HepG2 (cell line): Measurements from ENCODE around the gene CYTH1. TPM values are rescaled to one million over a fixed set of nuclear protein-coding genes. Genes with fewer than 3 reads are reported as not detected.

Source experiments
- ATAC-seq: fragments of 200-7000 bp; cut with Tn5 transposase; 3 replicates; pipeline ENCODE4 v1.9.1; 2020; ENCODE audit warnings: mild to moderate bottlenecking, moderate library complexity
- BruUV-seq: library from RNA; stranded (reverse); fragments of 400-500 nt; replicated peaks from 2 replicates; lab custom pipeline; 2021; lab: Mats Ljungman, UMichigan
- CTCF ChIA-PET: fragments of 300-600 bp; formaldehyde crosslinking; extraction: SDS; loops from one replicate; lab custom pipeline; 2021; ENCODE audit warnings: low total read pairs, inconsistent platforms, low intra/inter-chr PET ratio; lab: Yijun Ruan, JAX
- POLR2A ChIA-PET: fragments of 350-600 bp; sonication (Branson Sonifier 250); formaldehyde crosslinking; loops from one replicate; lab custom pipeline; 2020; ENCODE audit warnings: antibody characterized with exemption, inconsistent platforms; lab: Yijun Ruan, JAX
- DNase-seq: peaks from one replicate; pipeline ENCODE4 v3.0.0-alpha.2; 2015; ENCODE audit warnings: low spot score
- FAIRE-seq: peaks from 3 replicates; lab custom pipeline; 2011; peaks lifted over from hg19 to GRCh38; lab: Jason Lieb, UNC
- H2AFZ ChIP-seq: one replicate; pipeline ENCODE4 v1.6.1; 2011; ENCODE audit warnings: low read length, inconsistent platforms
- H3K27ac ChIP-seq: fragments of 300-600 bp; 3 replicates; pipeline ENCODE4 v1.8.0; 2011; ENCODE audit warnings: mixed run types, mild to moderate bottlenecking, mixed read lengths, low read length, inconsistent platforms; ENCODE audit not compliant: insufficient read depth; ENCODE audit errors: extremely low read length
- H3K27me3 ChIP-seq, 2 experiments: fragments of 200-600 bp in 1 of 2; 2 replicates in 1 of 2; 3 replicates in 1 of 2; pipeline versions ENCODE4 v1.6.0 to v1.8.0; 2011; ENCODE audit warnings: low read length in 2 of 2, mild to moderate bottlenecking in 2 of 2, moderate library complexity in 2 of 2, inconsistent platforms in 1 of 2; ENCODE audit not compliant: insufficient read depth in 2 of 2, control insufficient read depth in 1 of 2
- H3K36me3 ChIP-seq, 2 experiments: fragments of 200-600 bp in 1 of 2; replicated peaks in 1 of 2; 2 replicates in 1 of 2; 3 replicates in 1 of 2; pipeline versions ENCODE4 v1.5.1 to v1.8.0; 2011; ENCODE audit warnings: low read length in 2 of 2, inconsistent platforms in 1 of 2; ENCODE audit not compliant: insufficient read depth in 2 of 2, control insufficient read depth in 1 of 2
- H3K4me1 ChIP-seq: 2 replicates; pipeline ENCODE4 v1.5.1; 2012; ENCODE audit warnings: low read length, inconsistent platforms; ENCODE audit not compliant: insufficient read depth
- H3K4me2 ChIP-seq: 2 replicates; pipeline ENCODE4 v1.6.0; 2011; ENCODE audit warnings: low read depth, low read length, inconsistent platforms
- H3K4me3 ChIP-seq, 3 experiments: fragments of 200-600 bp in 1 of 3; sonication (generic), shearing (Covaris generic) in 1 of 3; replicated peaks in 1 of 3; 2 replicates each; pipeline ENCODE4 v1.5.1; 2011 to 2016; ENCODE audit warnings: low read length in 3 of 3, inconsistent platforms in 2 of 3, low read depth in 2 of 3, mild to moderate bottlenecking in 2 of 3, control low read depth in 1 of 3, mixed read lengths in 1 of 3; ENCODE audit not compliant: insufficient read depth in 1 of 3
- H3K79me2 ChIP-seq: one replicate; pipeline ENCODE4 v1.6.1; 2011; ENCODE audit warnings: low read length, inconsistent platforms; ENCODE audit not compliant: insufficient read depth
- H3K9ac ChIP-seq: 2 replicates; pipeline ENCODE4 v1.6.0; 2011; ENCODE audit warnings: mild to moderate bottlenecking, low read depth, low read length, inconsistent platforms; ENCODE audit not compliant: insufficient read depth
- H3K9me3 ChIP-seq: 2 replicates; pipeline ENCODE4 v1.5.1; 2012; ENCODE audit warnings: mild to moderate bottlenecking, low read length
- H4K20me1 ChIP-seq: 2 replicates; pipeline ENCODE4 v1.6.0; 2011; ENCODE audit warnings: inconsistent platforms, mild to moderate bottlenecking, low read length, moderate library complexity; ENCODE audit not compliant: insufficient read depth
- EP300 ChIP-seq, 3 experiments: sonication (generic) in 1 of 3; formaldehyde crosslinking in 1 of 3; IDR thresholded peaks; 2 replicates each; pipeline versions ENCODE4 v1.5.1 to v1.6.1; 2011 to 2020; ENCODE audit warnings: low read depth in 2 of 3, low read length in 2 of 3, borderline replicate concordance in 1 of 3, improper control_type of control experiment in 1 of 3, mild to moderate bottlenecking in 1 of 3, missing genetic modification reagents in 1 of 3, moderate library complexity in 1 of 3
- FOXM1 ChIP-seq: sonication (generic); formaldehyde crosslinking; IDR thresholded peaks from 2 replicates; pipeline ENCODE4 v1.5.0; 2020; ENCODE audit warnings: missing genetic modification reagents
- SAFB2 ChIP-seq: sonication (generic); formaldehyde crosslinking; IDR thresholded peaks from 2 replicates; pipeline ENCODE4 v1.5.1; 2020; ENCODE audit warnings: missing genetic modification reagents, low read depth, mild to moderate bottlenecking, borderline replicate concordance
- TSC22D2 ChIP-seq: sonication (generic); formaldehyde crosslinking; IDR thresholded peaks from 2 replicates; pipeline ENCODE4 v1.5.1; 2020; ENCODE audit warnings: missing genetic modification reagents, mild to moderate bottlenecking, borderline replicate concordance
- ZNF749 ChIP-seq: sonication (generic); formaldehyde crosslinking; IDR thresholded peaks from 2 replicates; pipeline ENCODE4 v1.8.0; 2022; ENCODE audit warnings: mild to moderate bottlenecking, missing genetic modification reagents, moderate library complexity, borderline replicate concordance
- WGBS: methylation state at CpG from one replicate; pipeline ENCODE4 v1.1.6; 2017; ENCODE audit warnings: low lambda C conversion rate; 5-methylcytosine and 5-hydroxymethylcytosine counted together
- in situ Hi-C: cut with HindIII; loops from 2 replicates; pipeline ENCODE4 v1.10.0; 2017; ENCODE audit warnings: low pct_unique_long_range_greater_than_20kb; ENCODE audit not compliant: extremely low pct_ligation_motif_present
- intact Hi-C: fragments of 100-400 bp; cut with micrococcal nuclease; formaldehyde crosslinking; loops from one replicate; pipeline ENCODE4 v1.10.0; 2022; ENCODE audit not compliant: unreplicated experiment
- polyA plus RNA-seq, 8 experiments: library from polyadenylated mRNA; depleted of rRNA in 3 of 8; stranded (reverse) in 7 of 8; unstranded in 1 of 8; fragments of >200 nt; fragmentation: Illumina TruSeq in 4 of 8; extraction: Trizol in 4 of 8; gene quantifications; 2 replicates each; pipeline versions ENCODE4 v1.2.1 to v1.2.3, GENCODE V29; 2011 to 2016; ENCODE audit warnings: low read depth in 4 of 8, missing spikeins in 1 of 8, mixed read lengths in 1 of 8; ENCODE audit not compliant: insufficient read depth in 1 of 8
- total RNA-seq, 5 experiments: library from RNA; depleted of rRNA; stranded (reverse); fragments of >200 nt; fragmentation: Illumina TruSeq; extraction: Trizol; gene quantifications; 2 replicates each; pipeline ENCODE4 v1.2.3, GENCODE V29; 2016; ENCODE audit warnings: low read depth in 1 of 5
- TF ChIP-seq, protein P1 (sequence below): sonication (generic); formaldehyde crosslinking; IDR thresholded peaks from 2 replicates; pipeline ENCODE4 v1.4.0; 2020; ENCODE audit warnings: missing genetic modification reagents, mild to moderate bottlenecking, borderline replicate concordance

The CYTH1 gene
- total and polyA plus RNA-seq, 2 of the 13 experiments (the other 11 are each of a cell fraction or from before 2014, with no cell fraction given): 20.1 to 48.9 TPM

DNA sequence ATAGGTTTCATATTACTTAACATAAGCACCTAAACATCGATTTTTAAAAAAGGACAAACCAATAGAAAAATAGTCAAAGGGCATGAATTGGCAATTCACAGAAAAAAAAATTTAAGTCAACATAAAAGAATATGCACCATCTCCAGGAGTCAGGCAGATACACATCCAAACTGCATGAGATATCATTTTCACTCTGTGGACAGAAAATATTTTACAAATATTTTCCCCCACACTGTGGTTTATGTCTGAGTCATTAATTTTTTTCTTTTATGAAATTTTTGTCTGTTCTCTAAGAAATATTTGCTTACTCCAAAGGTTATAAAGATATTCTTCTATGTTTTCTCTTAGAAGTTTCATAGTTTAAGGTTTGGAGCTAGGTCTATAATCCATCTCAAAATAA lies 130.5 kb downstream of the CYTH1 start:
- H3K79me2 ChIP-seq: no peaks in the 10 kb centered on the region
- no peak overlapping the region for H3K4me3 ChIP-seq
- POLR2A ChIA-PET: no interaction called here
- in situ Hi-C loops: no loop called here
- 0 out of 2 replicates have a peak, but pooled peaks cover 3% of the 10 kb centered on the region for H3K9me3 ChIP-seq
- H4K20me1 ChIP-seq: no peaks in the 10 kb centered on the region
- FAIRE-seq (no peak), ATAC-seq (no peak), DNase-seq (no peak)
- H3K4me2 ChIP-seq: no peak overlapping the region
- TF ChIP-seq TSC22D2 (CRISPR knock-in tag): no peak
- no peak for TF ChIP-seq EP300 (IDR thresholded peaks at IDR 0.05; ENCODE audit: low read depth in 2 of 2, low read length in 2 of 2)
- TF ChIP-seq EP300 (CRISPR knock-in tag; IDR thresholded peaks at IDR 0.05; ENCODE audit: borderline replicate concordance): no peak
- TF ChIP-seq ZNF749 (CRISPR knock-in tag): no peak
- no peak for TF ChIP-seq SAFB2 (CRISPR knock-in tag)
- TF ChIP-seq, protein P1, sequence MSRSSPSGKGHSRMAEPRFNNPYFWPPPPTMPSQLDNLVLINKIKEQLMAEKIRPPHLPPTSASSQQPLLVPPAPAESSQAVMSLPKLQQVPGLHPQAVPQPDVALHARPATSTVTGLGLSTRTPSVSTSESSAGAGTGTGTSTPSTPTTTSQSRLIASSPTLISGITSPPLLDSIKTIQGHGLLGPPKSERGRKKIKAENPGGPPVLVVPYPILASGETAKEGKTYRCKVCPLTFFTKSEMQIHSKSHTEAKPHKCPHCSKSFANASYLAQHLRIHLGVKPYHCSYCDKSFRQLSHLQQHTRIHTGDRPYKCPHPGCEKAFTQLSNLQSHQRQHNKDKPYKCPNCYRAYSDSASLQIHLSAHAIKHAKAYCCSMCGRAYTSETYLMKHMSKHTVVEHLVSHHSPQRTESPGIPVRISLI (CRISPR knock-in tag): no peak
- TF ChIP-seq FOXM1 (CRISPR knock-in tag): no peak
- no peak overlapping the region for H2AFZ ChIP-seq
- H3K9ac ChIP-seq: no peak overlapping the region
- no peaks in the 10 kb centered on the region for H3K27me3 ChIP-seq
- intact Hi-C loops: no loop called here
- BruUV-seq: no TSS peak
- no peaks in the 10 kb centered on the region for H3K36me3 ChIP-seq
- no peak overlapping the region for H3K27ac ChIP-seq
- H3K4me1 ChIP-seq: peaks cover 74% of the 10 kb centered on the region
- 55% methylated on average over 1 of the region's 1 CpG for WGBS
- CTCF ChIA-PET: no interaction called here
